ENCODE measurements around the gene KRT84. TPM values are rescaled to one million over a fixed set of nuclear protein-coding genes. Genes with fewer than 3 reads are reported as not detected.

Gene KRT84
- total RNA-seq, 4 donors from 2014 or later, result not detected

- no peaks in the 10 kb centered on the region for H3K36me3 ChIP-seq
- no peak overlapping the region for H3K4me3 ChIP-seq
- H3K27ac ChIP-seq, result no peak overlapping the region
- no peaks in the 10 kb centered on the region for H3K4me1 ChIP-seq
- H3K27me3 ChIP-seq, result no peaks in the 10 kb centered on the region
- DNase-seq, result no peak
- TF ChIP-seq POLR2A (IDR thresholded peaks at IDR 0.05) (no peak), CTCF (IDR thresholded peaks at IDR 0.05) (no peak)
- H3K9me3 ChIP-seq, result no peaks in the 10 kb centered on the region
Measured at GRCh38 chr12:52369211-52369610, 16.2 kb downstream of the KRT84 start.

GRCh38 chr12:52368508-52368907 lies 16.9 kb downstream of the KRT84 start:
- DNase-seq, result no peak
- H3K4me1 ChIP-seq, result no peaks in the 10 kb centered on the region
- no peaks in the 10 kb centered on the region for H3K36me3 ChIP-seq
- no peaks in the 10 kb centered on the region for H3K27me3 ChIP-seq
- no peak overlapping the region for H3K4me3 ChIP-seq
- no peak overlapping the region for H3K27ac ChIP-seq
- no peaks in the 10 kb centered on the region for H3K9me3 ChIP-seq
- no peak for TF ChIP-seq POLR2A (IDR thresholded peaks at IDR 0.05)
- no peak for TF ChIP-seq CTCF (IDR thresholded peaks at IDR 0.05)

- no peak for DNase-seq
- Histone ChIP-seq H3K4me3 (no peak overlapping the region), H3K27ac (no peak overlapping the region), H3K36me3 (no peaks in the 10 kb centered on the region), H3K27me3 (no peaks in the 10 kb centered on the region), H3K4me1 (no peaks in the 10 kb centered on the region), H3K9me3 (no peaks in the 10 kb centered on the region)
- TF ChIP-seq CTCF (IDR thresholded peaks at IDR 0.05), result no peak
- no peak for TF ChIP-seq POLR2A (IDR thresholded peaks at IDR 0.05)
Measured at GRCh38 chr12:52367876-52368275, 17.6 kb downstream of the KRT84 start.

GRCh38 chr12:52366738-52367485 lies 18.5 kb downstream of the KRT84 start, which contains the start of gene KRT85:
Gene KRT85 (minus strand): TSS chr12:52367481. CDS start chr12:52367405, 76 bp downstream.
- TF ChIP-seq CTCF (IDR thresholded peaks at IDR 0.05) (no peak), POLR2A (IDR thresholded peaks at IDR 0.05) (no peak)
- Histone ChIP-seq H3K27ac (no peak within 1 kb of the TSS), H3K27me3 (no peaks in the 10 kb centered on the region), H3K4me1 (no peaks in the 10 kb centered on the region), H3K36me3 (no peaks in the 10 kb centered on the region), H3K9me3 (no peaks in the 10 kb centered on the region), H3K4me3 (no peak within 1 kb of the TSS)
- DNase-seq, result no peak

GRCh38 chr12:52364901-52365489 lies 20.5 kb downstream of the KRT84 start:
- H3K9me3 ChIP-seq, result no peaks in the 10 kb centered on the region
- H3K4me3 ChIP-seq, result no peak overlapping the region
- H3K36me3 ChIP-seq, result no peaks in the 10 kb centered on the region
- H3K4me1 ChIP-seq, result peaks cover 0 to under 1% (median 0%) of the 10 kb centered on the region in 4 donors
- H3K27ac ChIP-seq, result no peak overlapping the region
- H3K27me3 ChIP-seq, result no peaks in the 10 kb centered on the region
- DNase-seq, result no peak
- TF ChIP-seq POLR2A (IDR thresholded peaks at IDR 0.05) (no peak), CTCF (IDR thresholded peaks at IDR 0.05) (no peak)
